Muscle layer of colon (tissue), 2 donors: ENCODE measurements around the gene CRIP1.

ENCODE experiments used
- H3K27ac ChIP-seq: one replicate; pipeline ENCODE4 v1.7.0; 2013; ENCODE audit warnings: low read depth, mild to moderate bottlenecking, low read length, moderate library complexity
- H3K27me3 ChIP-seq, 2 donors: one replicate each; pipeline ENCODE4 v1.7.0; 2013; ENCODE audit warnings: low read length in 2 of 2, mild to moderate bottlenecking in 2 of 2; ENCODE audit not compliant: insufficient read depth in 2 of 2, control insufficient read depth in 1 of 2
- H3K36me3 ChIP-seq: one replicate; pipeline ENCODE4 v1.7.0; 2013; ENCODE audit warnings: mild to moderate bottlenecking, low read length; ENCODE audit not compliant: insufficient read depth
- H3K4me1 ChIP-seq: one replicate; pipeline ENCODE4 v1.7.0; 2013; ENCODE audit warnings: mild to moderate bottlenecking, low read length; ENCODE audit not compliant: insufficient read depth
- H3K4me3 ChIP-seq, 2 donors: one replicate each; pipeline ENCODE4 v1.7.0; 2013; ENCODE audit warnings: low read length in 2 of 2, low read depth in 1 of 2, mild to moderate bottlenecking in 1 of 2, moderate library complexity in 1 of 2
- H3K9ac ChIP-seq: one replicate; pipeline ENCODE4 v1.7.0; 2013; ENCODE audit warnings: low read length
- H3K9me3 ChIP-seq: one replicate; pipeline ENCODE4 v1.7.0; 2013; ENCODE audit warnings: mild to moderate bottlenecking, low read length
- donor health status: abdominal sarcoma.
- donor health status: Adenocarcinoma of cecum.

Gene CRIP1

DNA sequence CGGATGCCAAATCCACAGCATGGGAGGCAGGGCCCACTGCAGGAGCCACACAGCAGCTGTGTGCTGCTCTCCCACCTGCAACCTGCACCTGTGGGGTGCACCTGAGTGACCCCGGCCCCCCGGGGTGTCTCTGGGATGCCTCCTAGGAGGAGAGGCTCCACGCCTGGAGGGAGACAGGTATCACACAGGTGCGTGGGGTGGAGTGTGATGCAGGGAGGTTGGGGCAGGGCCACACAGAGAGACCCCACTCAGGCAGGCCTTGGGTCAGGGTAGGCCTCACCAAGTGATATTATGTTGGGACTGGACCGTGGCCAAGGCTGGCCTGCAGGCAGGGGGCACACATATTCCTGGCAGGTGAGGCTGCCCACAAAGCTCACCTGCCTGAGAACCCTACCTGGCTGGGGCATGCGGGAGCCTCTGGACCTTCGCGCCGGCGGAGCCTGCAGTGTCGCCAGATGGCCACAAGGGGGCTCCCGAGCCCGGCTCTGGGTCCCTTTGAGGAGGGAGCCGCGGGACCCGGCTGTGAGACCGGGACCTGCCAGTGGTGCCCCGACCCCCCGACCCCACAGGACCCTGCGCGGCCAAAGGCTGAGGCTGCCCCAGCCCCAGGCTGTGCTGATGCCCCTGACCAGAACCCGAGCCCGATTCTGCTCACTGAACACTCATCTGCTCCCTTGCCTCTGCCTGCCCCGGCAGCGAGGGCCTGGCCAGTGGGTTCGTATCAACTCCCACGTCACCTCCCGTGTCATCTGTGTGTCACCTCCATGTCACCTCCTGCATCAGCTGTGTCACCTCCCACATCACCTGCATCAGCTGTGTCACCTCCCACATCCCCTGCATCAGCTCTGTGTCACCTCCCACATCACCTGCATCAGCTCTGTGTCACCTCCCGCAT, 51.1 kb downstream of the CRIP1 start:
- Histone ChIP-seq H3K36me3 (no peaks in the 10 kb centered on the region), H3K27ac (no peak overlapping the region), H3K4me3 (no peak overlapping the region), H3K9ac (no peak overlapping the region), H3K27me3 (peaks cover 10 to 14% of the 10 kb centered on the region in 2 donors), H3K9me3 (peaks cover under 1% of the 10 kb centered on the region), H3K4me1 (no peaks in the 10 kb centered on the region)
